HepG2 (cell line): ENCODE data around the gene TRPC4AP. TPM values are rescaled to one million over a fixed set of nuclear protein-coding genes. Genes with fewer than 3 reads are reported as not detected.

Experiments
- ATAC-seq: fragments of 200-7000 bp; cut with Tn5 transposase; 3 replicates; pipeline ENCODE4 v1.9.1; 2020; ENCODE audit warnings: mild to moderate bottlenecking, moderate library complexity
- BruUV-seq: library from RNA; stranded (reverse); fragments of 400-500 nt; replicated peaks from 2 replicates; lab custom pipeline; 2021; lab: Mats Ljungman, UMichigan
- CTCF ChIA-PET: fragments of 300-600 bp; formaldehyde crosslinking; extraction: SDS; loops from one replicate; lab custom pipeline; 2021; ENCODE audit warnings: low total read pairs, inconsistent platforms, low intra/inter-chr PET ratio; lab: Yijun Ruan, JAX
- POLR2A ChIA-PET: fragments of 350-600 bp; sonication (Branson Sonifier 250); formaldehyde crosslinking; loops from one replicate; lab custom pipeline; 2020; ENCODE audit warnings: antibody characterized with exemption, inconsistent platforms; lab: Yijun Ruan, JAX
- DNase-seq: peaks from one replicate; pipeline ENCODE4 v3.0.0-alpha.2; 2015; ENCODE audit warnings: low spot score
- FAIRE-seq: peaks from 3 replicates; lab custom pipeline; 2011; peaks lifted over from hg19 to GRCh38; lab: Jason Lieb, UNC
- H2AFZ ChIP-seq: one replicate; pipeline ENCODE4 v1.6.1; 2011; ENCODE audit warnings: low read length, inconsistent platforms
- H3K27ac ChIP-seq: fragments of 300-600 bp; 3 replicates; pipeline ENCODE4 v1.8.0; 2011; ENCODE audit warnings: mixed run types, mild to moderate bottlenecking, mixed read lengths, low read length, inconsistent platforms; ENCODE audit not compliant: insufficient read depth; ENCODE audit errors: extremely low read length
- H3K27me3 ChIP-seq, 2 experiments: fragments of 200-600 bp in 1 of 2; 2 replicates in 1 of 2; 3 replicates in 1 of 2; pipeline versions ENCODE4 v1.6.0 to v1.8.0; 2011; ENCODE audit warnings: low read length in 2 of 2, mild to moderate bottlenecking in 2 of 2, moderate library complexity in 2 of 2, inconsistent platforms in 1 of 2; ENCODE audit not compliant: insufficient read depth in 2 of 2, control insufficient read depth in 1 of 2
- H3K36me3 ChIP-seq, 2 experiments: fragments of 200-600 bp in 1 of 2; replicated peaks in 1 of 2; 2 replicates in 1 of 2; 3 replicates in 1 of 2; pipeline versions ENCODE4 v1.5.1 to v1.8.0; 2011; ENCODE audit warnings: low read length in 2 of 2, inconsistent platforms in 1 of 2; ENCODE audit not compliant: insufficient read depth in 2 of 2, control insufficient read depth in 1 of 2
- H3K4me1 ChIP-seq: 2 replicates; pipeline ENCODE4 v1.5.1; 2012; ENCODE audit warnings: low read length, inconsistent platforms; ENCODE audit not compliant: insufficient read depth
- H3K4me2 ChIP-seq: 2 replicates; pipeline ENCODE4 v1.6.0; 2011; ENCODE audit warnings: low read depth, low read length, inconsistent platforms
- H3K4me3 ChIP-seq, 3 experiments: fragments of 200-600 bp in 1 of 3; sonication (generic), shearing (Covaris generic) in 1 of 3; replicated peaks in 1 of 3; 2 replicates each; pipeline ENCODE4 v1.5.1; 2011 to 2016; ENCODE audit warnings: low read length in 3 of 3, inconsistent platforms in 2 of 3, low read depth in 2 of 3, mild to moderate bottlenecking in 2 of 3, control low read depth in 1 of 3, mixed read lengths in 1 of 3; ENCODE audit not compliant: insufficient read depth in 1 of 3
- H3K79me2 ChIP-seq: one replicate; pipeline ENCODE4 v1.6.1; 2011; ENCODE audit warnings: low read length, inconsistent platforms; ENCODE audit not compliant: insufficient read depth
- H3K9ac ChIP-seq: 2 replicates; pipeline ENCODE4 v1.6.0; 2011; ENCODE audit warnings: mild to moderate bottlenecking, low read depth, low read length, inconsistent platforms; ENCODE audit not compliant: insufficient read depth
- H3K9me3 ChIP-seq: 2 replicates; pipeline ENCODE4 v1.5.1; 2012; ENCODE audit warnings: mild to moderate bottlenecking, low read length
- H4K20me1 ChIP-seq: 2 replicates; pipeline ENCODE4 v1.6.0; 2011; ENCODE audit warnings: inconsistent platforms, mild to moderate bottlenecking, low read length, moderate library complexity; ENCODE audit not compliant: insufficient read depth
- ARNT ChIP-seq: fragments of 450-650 bp; IDR thresholded peaks from 2 replicates; pipeline ENCODE4 v1.6.1; 2017
- ARNTL ChIP-seq: sonication (generic); formaldehyde crosslinking; IDR thresholded peaks from 2 replicates; pipeline ENCODE4 v1.4.0; 2020; ENCODE audit warnings: mild to moderate bottlenecking, missing genetic modification reagents
- FOSL2 ChIP-seq: sonication (generic); formaldehyde crosslinking; IDR thresholded peaks from 2 replicates; pipeline ENCODE4 v1.4.0; 2020; ENCODE audit warnings: missing genetic modification reagents
- MZF1 ChIP-seq: sonication (generic); formaldehyde crosslinking; IDR thresholded peaks from 2 replicates; pipeline ENCODE4 v1.8.1; 2023; ENCODE audit warnings: mild to moderate bottlenecking, missing genetic modification reagents, borderline replicate concordance
- RBFOX2 ChIP-seq: fragments of 200-400 bp; formaldehyde crosslinking; IDR thresholded peaks from 2 replicates; pipeline ENCODE4 v1.6.1; 2017; ENCODE audit warnings: low read depth, mild to moderate bottlenecking, low read length
- ZMAT3 ChIP-seq: sonication (generic); formaldehyde crosslinking; conservative IDR thresholded peaks from 2 replicates; pipeline ENCODE4 v1.7.0; 2021; ENCODE audit warnings: missing genetic modification reagents
- ZNF136 ChIP-seq: sonication (generic); formaldehyde crosslinking; IDR thresholded peaks from 2 replicates; pipeline ENCODE4 v1.8.1; 2022; ENCODE audit warnings: low read depth, mild to moderate bottlenecking, moderate library complexity, missing genetic modification reagents
- ZNF30 ChIP-seq: sonication (generic); formaldehyde crosslinking; IDR thresholded peaks from 2 replicates; pipeline ENCODE4 v1.5.0; 2020; ENCODE audit warnings: mild to moderate bottlenecking, missing genetic modification reagents
- ZNF691 ChIP-seq: sonication (generic); formaldehyde crosslinking; IDR thresholded peaks from 2 replicates; pipeline ENCODE4 v1.4.0; 2020; ENCODE audit warnings: missing genetic modification reagents, low read depth, mild to moderate bottlenecking, borderline replicate concordance
- ZNF850 ChIP-seq: sonication (generic); formaldehyde crosslinking; conservative IDR thresholded peaks from 2 replicates; pipeline ENCODE4 v1.9.0; 2021; ENCODE audit warnings: mild to moderate bottlenecking, missing genetic modification reagents
- WGBS: methylation state at CpG from one replicate; pipeline ENCODE4 v1.1.6; 2017; ENCODE audit warnings: low lambda C conversion rate; 5-methylcytosine and 5-hydroxymethylcytosine counted together
- in situ Hi-C: cut with HindIII; loops from 2 replicates; pipeline ENCODE4 v1.10.0; 2017; ENCODE audit warnings: low pct_unique_long_range_greater_than_20kb; ENCODE audit not compliant: extremely low pct_ligation_motif_present
- intact Hi-C: fragments of 100-400 bp; cut with micrococcal nuclease; formaldehyde crosslinking; loops from one replicate; pipeline ENCODE4 v1.10.0; 2022; ENCODE audit not compliant: unreplicated experiment
- polyA plus RNA-seq, 8 experiments: library from polyadenylated mRNA; depleted of rRNA in 3 of 8; stranded (reverse) in 7 of 8; unstranded in 1 of 8; fragments of >200 nt; fragmentation: Illumina TruSeq in 4 of 8; extraction: Trizol in 4 of 8; gene quantifications; 2 replicates each; pipeline versions ENCODE4 v1.2.1 to v1.2.3, GENCODE V29; 2011 to 2016; ENCODE audit warnings: low read depth in 4 of 8, missing spikeins in 1 of 8, mixed read lengths in 1 of 8; ENCODE audit not compliant: insufficient read depth in 1 of 8
- total RNA-seq, 5 experiments: library from RNA; depleted of rRNA; stranded (reverse); fragments of >200 nt; fragmentation: Illumina TruSeq; extraction: Trizol; gene quantifications; 2 replicates each; pipeline ENCODE4 v1.2.3, GENCODE V29; 2016; ENCODE audit warnings: low read depth in 1 of 5
- TF ChIP-seq, protein P1 (sequence below): sonication (generic); formaldehyde crosslinking; IDR thresholded peaks from 2 replicates; pipeline ENCODE4 v1.4.0; 2020; ENCODE audit warnings: mild to moderate bottlenecking, missing genetic modification reagents
- TF ChIP-seq, protein P2 (sequence below): sonication (generic); formaldehyde crosslinking; IDR thresholded peaks from 2 replicates; pipeline ENCODE4 v1.8.1; 2023; ENCODE audit warnings: mild to moderate bottlenecking, moderate library complexity, missing genetic modification reagents
- TF ChIP-seq, protein P3 (sequence below): sonication (generic); formaldehyde crosslinking; IDR thresholded peaks from 2 replicates; pipeline ENCODE4 v1.4.0; 2020; ENCODE audit warnings: missing genetic modification reagents, borderline replicate concordance

Gene TRPC4AP
- total and polyA plus RNA-seq, 2 of the 13 experiments (the other 11 are each of a cell fraction or from before 2014, with no cell fraction given) = 136 to 137 TPM

DNA sequence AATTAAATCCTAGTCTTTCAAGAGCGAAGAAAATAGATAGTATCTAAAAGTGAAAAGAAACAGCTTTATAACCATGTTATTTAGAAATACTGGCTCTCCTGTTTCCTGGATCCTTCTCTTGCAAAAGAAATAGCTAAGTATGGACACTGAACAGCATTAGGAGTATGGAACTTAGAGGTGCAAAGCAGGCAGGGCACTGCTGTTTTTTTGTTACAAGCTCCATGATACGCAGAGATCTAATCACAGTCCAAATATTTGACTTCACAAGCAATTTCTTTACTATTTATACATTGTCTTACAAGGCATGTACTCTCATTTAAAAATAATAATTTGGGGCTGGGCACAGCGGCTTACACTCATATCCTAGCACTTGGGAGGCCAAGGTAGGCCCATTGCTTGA, 7.6 kb downstream of the TRPC4AP start:
- ATAC-seq = no peak

More for the DNA sequence above, 7.6 kb downstream of the TRPC4AP start:
- peaks cover 91% of the 10 kb centered on the region for H3K79me2 ChIP-seq
- WGBS = 94% methylated on average over 3 of the region's 3 CpGs
- no peaks in the 10 kb centered on the region for H3K9me3 ChIP-seq
- TF ChIP-seq FOSL2 (no peak), MZF1 (no peak), ARNT (no peak), ZNF30 (CRISPR knock-in tag) (no peak), ZNF691 (CRISPR knock-in tag) (no peak), ARNTL (CRISPR knock-in tag) (no peak), ZMAT3 (no peak), RBFOX2 (peak; percentile 32; the same call in 1 of the 2 replicates), ZNF850 (0 out of 2 replicates have a peak, but pooled peaks have one; percentile 31), ZNF136 (no peak)
- TF ChIP-seq, protein P1, sequence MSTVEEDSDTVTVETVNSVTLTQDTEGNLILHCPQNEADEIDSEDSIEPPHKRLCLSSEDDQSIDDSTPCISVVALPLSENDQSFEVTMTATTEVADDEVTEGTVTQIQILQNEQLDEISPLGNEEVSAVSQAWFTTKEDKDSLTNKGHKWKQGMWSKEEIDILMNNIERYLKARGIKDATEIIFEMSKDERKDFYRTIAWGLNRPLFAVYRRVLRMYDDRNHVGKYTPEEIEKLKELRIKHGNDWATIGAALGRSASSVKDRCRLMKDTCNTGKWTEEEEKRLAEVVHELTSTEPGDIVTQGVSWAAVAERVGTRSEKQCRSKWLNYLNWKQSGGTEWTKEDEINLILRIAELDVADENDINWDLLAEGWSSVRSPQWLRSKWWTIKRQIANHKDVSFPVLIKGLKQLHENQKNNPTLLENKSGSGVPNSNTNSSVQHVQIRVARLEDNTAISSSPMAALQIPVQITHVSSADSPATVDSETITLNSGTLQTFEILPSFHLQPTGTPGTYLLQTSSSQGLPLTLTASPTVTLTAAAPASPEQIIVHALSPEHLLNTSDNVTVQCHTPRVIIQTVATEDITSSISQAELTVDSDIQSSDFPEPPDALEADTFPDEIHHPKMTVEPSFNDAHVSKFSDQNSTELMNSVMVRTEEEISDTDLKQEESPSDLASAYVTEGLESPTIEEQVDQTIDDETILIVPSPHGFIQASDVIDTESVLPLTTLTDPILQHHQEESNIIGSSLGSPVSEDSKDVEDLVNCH (CRISPR knock-in tag) = no peak
- TF ChIP-seq, protein P2, sequence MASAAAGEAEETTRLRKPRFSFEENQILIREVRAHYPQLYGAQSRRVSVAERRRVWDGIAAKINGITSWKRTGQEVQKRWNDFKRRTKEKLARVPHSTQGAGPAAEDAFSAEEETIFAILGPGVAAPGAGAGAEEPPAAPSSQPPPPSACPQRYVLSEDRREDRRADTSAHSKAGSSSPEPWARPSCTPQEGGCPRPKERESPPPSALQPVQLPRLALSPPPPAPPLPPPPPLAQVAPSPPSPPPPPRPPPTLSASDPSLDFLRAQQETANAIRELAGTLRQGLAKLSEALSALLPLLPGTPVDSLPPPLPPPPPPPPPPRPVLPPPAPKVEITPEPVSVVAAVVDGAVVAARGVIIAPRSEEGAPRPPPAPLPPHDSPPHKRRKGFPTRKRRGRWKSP (CRISPR knock-in tag) = no peak
- TF ChIP-seq, protein P3, sequence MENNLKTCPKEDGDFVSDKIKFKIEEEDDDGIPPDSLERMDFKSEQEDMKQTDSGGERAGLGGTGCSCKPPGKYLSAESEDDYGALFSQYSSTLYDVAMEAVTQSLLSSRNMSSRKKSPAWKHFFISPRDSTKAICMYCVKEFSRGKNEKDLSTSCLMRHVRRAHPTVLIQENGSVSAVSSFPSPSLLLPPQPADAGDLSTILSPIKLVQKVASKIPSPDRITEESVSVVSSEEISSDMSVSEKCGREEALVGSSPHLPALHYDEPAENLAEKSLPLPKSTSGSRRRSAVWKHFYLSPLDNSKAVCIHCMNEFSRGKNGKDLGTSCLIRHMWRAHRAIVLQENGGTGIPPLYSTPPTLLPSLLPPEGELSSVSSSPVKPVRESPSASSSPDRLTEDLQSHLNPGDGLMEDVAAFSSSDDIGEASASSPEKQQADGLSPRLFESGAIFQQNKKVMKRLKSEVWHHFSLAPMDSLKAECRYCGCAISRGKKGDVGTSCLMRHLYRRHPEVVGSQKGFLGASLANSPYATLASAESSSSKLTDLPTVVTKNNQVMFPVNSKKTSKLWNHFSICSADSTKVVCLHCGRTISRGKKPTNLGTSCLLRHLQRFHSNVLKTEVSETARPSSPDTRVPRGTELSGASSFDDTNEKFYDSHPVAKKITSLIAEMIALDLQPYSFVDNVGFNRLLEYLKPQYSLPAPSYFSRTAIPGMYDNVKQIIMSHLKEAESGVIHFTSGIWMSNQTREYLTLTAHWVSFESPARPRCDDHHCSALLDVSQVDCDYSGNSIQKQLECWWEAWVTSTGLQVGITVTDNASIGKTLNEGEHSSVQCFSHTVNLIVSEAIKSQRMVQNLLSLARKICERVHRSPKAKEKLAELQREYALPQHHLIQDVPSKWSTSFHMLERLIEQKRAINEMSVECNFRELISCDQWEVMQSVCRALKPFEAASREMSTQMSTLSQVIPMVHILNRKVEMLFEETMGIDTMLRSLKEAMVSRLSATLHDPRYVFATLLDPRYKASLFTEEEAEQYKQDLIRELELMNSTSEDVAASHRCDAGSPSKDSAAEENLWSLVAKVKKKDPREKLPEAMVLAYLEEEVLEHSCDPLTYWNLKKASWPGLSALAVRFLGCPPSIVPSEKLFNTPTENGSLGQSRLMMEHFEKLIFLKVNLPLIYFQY = no peak
- in situ Hi-C loops = no loop called here
- CTCF ChIA-PET = no interaction called here
- H3K9ac ChIP-seq = no peak overlapping the region
- peaks cover 32% of the 10 kb centered on the region for H3K4me1 ChIP-seq
- no peak overlapping the region for H3K4me3 ChIP-seq
- peaks cover 80% of the 10 kb centered on the region for H4K20me1 ChIP-seq
- no TSS peak for BruUV-seq
- no peaks in the 10 kb centered on the region for H3K27me3 ChIP-seq
- FAIRE-seq = no peak
- POLR2A ChIA-PET = no interaction called here
- no peak overlapping the region for H3K27ac ChIP-seq
- H3K4me2 ChIP-seq = no peak overlapping the region
- peaks cover 15 to 26% of the 10 kb centered on the region in 2 experiments for H3K36me3 ChIP-seq
- H2AFZ ChIP-seq = no peak overlapping the region
- no peak for DNase-seq
- intact Hi-C loops = no loop called here
